ENCODE results near the gene RFX8.
"Not testable (repeated sequence)": the region's sequence is repeated elsewhere in the genome, so short reads cannot be mapped to it uniquely, and the experiment has no call there.

DNA sequence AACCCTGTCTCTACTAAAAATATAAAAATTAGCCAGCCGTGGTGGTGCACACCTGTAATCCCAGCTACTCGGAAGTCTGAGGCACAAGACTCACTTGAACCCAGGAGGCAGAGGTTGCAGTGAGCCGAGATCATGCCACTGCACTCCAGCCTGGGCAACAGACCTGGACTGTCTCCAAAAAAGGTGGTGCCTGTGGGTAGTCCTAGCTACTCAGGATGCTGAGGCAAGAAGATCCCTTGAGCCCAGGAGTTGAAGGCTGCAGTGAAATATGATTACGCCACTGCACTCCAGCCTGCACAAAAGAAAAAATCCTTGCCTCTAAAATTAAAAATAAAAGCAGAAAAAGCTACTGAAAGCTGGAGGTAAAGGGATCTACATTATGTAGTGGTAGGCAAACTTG lies 122.3 kb downstream of the RFX8 start:
- not testable (repeated sequence) for TF ChIP-seq CHD1 (IDR thresholded peaks at IDR 0.05; ENCODE audit: low read depth, low read length); HDAC6 (IDR thresholded peaks at IDR 0.05; ENCODE audit: unreplicated experiment); MYC (IDR thresholded peaks at IDR 0.05; ENCODE audit: insufficient read depth, insufficient read length, insufficient replicate concordance, low read length, severe bottlenecking); ZNF274 (IDR thresholded peaks at IDR 0.05; ENCODE audit: insufficient read depth, insufficient read length); ATF2 (IDR thresholded peaks at IDR 0.05; ENCODE audit: low read length); CTCF (IDR thresholded peaks at IDR 0.05 in 2 of 3, conservative IDR thresholded peaks at IDR 0.05 in 1 of 3; ENCODE audit: control insufficient read depth in 2 of 3, extremely low read depth in 1 of 3, insufficient read depth in 1 of 3, low read depth in 3 of 3, low read length in 3 of 3); NFYB (IDR thresholded peaks at IDR 0.05; ENCODE audit: insufficient read depth, low read depth, low read length); POLR2A (IDR thresholded peaks at IDR 0.05; ENCODE audit: low read depth, low read length); EP300 (IDR thresholded peaks at IDR 0.05; ENCODE audit: borderline replicate concordance in 1 of 2, control insufficient read depth in 1 of 2, low read depth in 2 of 2, low read length in 2 of 2); SIN3A (IDR thresholded peaks at IDR 0.05; ENCODE audit: low read depth, low read length); YY1 (IDR thresholded peaks at IDR 0.05; ENCODE audit: low read depth, low read length); RCOR1 (conservative IDR thresholded peaks at IDR 0.05; ENCODE audit: low read depth, low read length); BMI1 (IDR thresholded peaks at IDR 0.05; ENCODE audit: borderline replicate concordance)
- TF ChIP-seq, protein P1, sequence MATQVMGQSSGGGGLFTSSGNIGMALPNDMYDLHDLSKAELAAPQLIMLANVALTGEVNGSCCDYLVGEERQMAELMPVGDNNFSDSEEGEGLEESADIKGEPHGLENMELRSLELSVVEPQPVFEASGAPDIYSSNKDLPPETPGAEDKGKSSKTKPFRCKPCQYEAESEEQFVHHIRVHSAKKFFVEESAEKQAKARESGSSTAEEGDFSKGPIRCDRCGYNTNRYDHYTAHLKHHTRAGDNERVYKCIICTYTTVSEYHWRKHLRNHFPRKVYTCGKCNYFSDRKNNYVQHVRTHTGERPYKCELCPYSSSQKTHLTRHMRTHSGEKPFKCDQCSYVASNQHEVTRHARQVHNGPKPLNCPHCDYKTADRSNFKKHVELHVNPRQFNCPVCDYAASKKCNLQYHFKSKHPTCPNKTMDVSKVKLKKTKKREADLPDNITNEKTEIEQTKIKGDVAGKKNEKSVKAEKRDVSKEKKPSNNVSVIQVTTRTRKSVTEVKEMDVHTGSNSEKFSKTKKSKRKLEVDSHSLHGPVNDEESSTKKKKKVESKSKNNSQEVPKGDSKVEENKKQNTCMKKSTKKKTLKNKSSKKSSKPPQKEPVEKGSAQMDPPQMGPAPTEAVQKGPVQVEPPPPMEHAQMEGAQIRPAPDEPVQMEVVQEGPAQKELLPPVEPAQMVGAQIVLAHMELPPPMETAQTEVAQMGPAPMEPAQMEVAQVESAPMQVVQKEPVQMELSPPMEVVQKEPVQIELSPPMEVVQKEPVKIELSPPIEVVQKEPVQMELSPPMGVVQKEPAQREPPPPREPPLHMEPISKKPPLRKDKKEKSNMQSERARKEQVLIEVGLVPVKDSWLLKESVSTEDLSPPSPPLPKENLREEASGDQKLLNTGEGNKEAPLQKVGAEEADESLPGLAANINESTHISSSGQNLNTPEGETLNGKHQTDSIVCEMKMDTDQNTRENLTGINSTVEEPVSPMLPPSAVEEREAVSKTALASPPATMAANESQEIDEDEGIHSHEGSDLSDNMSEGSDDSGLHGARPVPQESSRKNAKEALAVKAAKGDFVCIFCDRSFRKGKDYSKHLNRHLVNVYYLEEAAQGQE (IDR thresholded peaks at IDR 0.05; ENCODE audit: low read depth, low read length), result not testable (repeated sequence)

Measured in GM12878 (cell line).